Cerebellar cortex (tissue), 1 donor: Measurements from ENCODE around the gene ASIC4.

Experiments
- DNase-seq: peaks from one replicate; pipeline ENCODE4 v3.0.0-alpha.2; 2015; ENCODE audit warnings: low spot score

ASIC4 gene

GRCh38 chr2:219515874-219516629, 1.8 kb downstream of the ASIC4 start:
- no peak for DNase-seq

- no peak for DNase-seq
Observed at GRCh38 chr2:219516888-219517287, 2.6 kb downstream of the ASIC4 start.

- no peak for DNase-seq
Observed at GRCh38 chr2:219517954-219518778, 3.9 kb downstream of the ASIC4 start.

- DNase-seq = no peak
Observed at GRCh38 chr2:219519526-219519916, 5.2 kb downstream of the ASIC4 start.

GRCh38 chr2:219520079-219520478, 5.8 kb downstream of the ASIC4 start:
- DNase-seq = no peak

GRCh38 chr2:219521066-219521880, 7.0 kb downstream of the ASIC4 start:
- DNase-seq = peak; percentile 76

GRCh38 chr2:219522111-219523030, 8.1 kb downstream of the ASIC4 start:
- peak; percentile 68 for DNase-seq

- peak; percentile 63 for DNase-seq
Observed at GRCh38 chr2:219523031-219523671, 8.9 kb downstream of the ASIC4 start.

- no peak for DNase-seq
Observed at GRCh38 chr2:219524817-219525216, 10.5 kb downstream of the ASIC4 start.

GRCh38 chr2:219525533-219526232, 11.4 kb downstream of the ASIC4 start:
- no peak for DNase-seq

- no peak for DNase-seq
Observed at GRCh38 chr2:219526320-219527075, 12.2 kb downstream of the ASIC4 start.

GRCh38 chr2:219527076-219527394, 12.8 kb downstream of the ASIC4 start:
- DNase-seq = no peak

GRCh38 chr2:219527472-219527871, 13.2 kb downstream of the ASIC4 start:
- no peak for DNase-seq

GRCh38 chr2:219530048-219530963, 16.0 kb downstream of the ASIC4 start:
- peak; percentile 91 for DNase-seq

- no peak for DNase-seq
Observed at GRCh38 chr2:219531639-219532377, 17.5 kb downstream of the ASIC4 start.

GRCh38 chr2:219532378-219532649, 18.0 kb downstream of the ASIC4 start:
- no peak for DNase-seq

GRCh38 chr2:219533930-219534661, 19.8 kb downstream of the ASIC4 start:
- DNase-seq = peak; percentile 59
